SKM-1 (cell line): Measurements from ENCODE around the gene RIC8B.

Source experiments
- DNase-seq: peaks from one replicate; lab custom pipeline; 2025; ENCODE audit not compliant: unreplicated experiment; lab: John Stamatoyannopoulos, UW

Gene RIC8B

GRCh38 chr12:106934277-106934676, 159.8 kb downstream of the RIC8B start:
- DNase-seq: no peak
